GM19455 (cell line): ENCODE measurements around the gene KCTD5.
A peak's percentile ranks its signal among the peaks of the same experiment; 100 is the strongest.
"Not testable (repeated sequence)": the region's sequence is repeated elsewhere in the genome, so short reads cannot be mapped to it uniquely, and the experiment has no call there.

Experiments
- ATAC-seq: cut with Tn5 transposase; IDR thresholded peaks from one replicate; pipeline ENCODE4 v1.9.1; 2021; ENCODE audit not compliant: unreplicated experiment

The KCTD5 gene

GRCh38 chr16:2671741-2672140 is 10.6 kb upstream of the KCTD5 start:
- no peak for ATAC-seq

GRCh38 chr16:2673066-2673999 is 9.0 kb upstream of the KCTD5 start:
- peak; percentile 76 for ATAC-seq

- ATAC-seq = no peak
Measured at GRCh38 chr16:2675021-2675420, 7.3 kb upstream of the KCTD5 start.

GRCh38 chr16:2675714-2676113 is 6.6 kb upstream of the KCTD5 start:
- ATAC-seq = no peak

GRCh38 chr16:2676937-2677336 is 5.4 kb upstream of the KCTD5 start:
- ATAC-seq = not testable (repeated sequence)

- ATAC-seq = not testable (repeated sequence)
Measured at GRCh38 chr16:2678206-2678965, 3.9 kb upstream of the KCTD5 start.

GRCh38 chr16:2679902-2680301 is 2.4 kb upstream of the KCTD5 start:
- ATAC-seq = not testable (repeated sequence)

- ATAC-seq = not testable (repeated sequence)
Measured at GRCh38 chr16:2680360-2680759, 2.0 kb upstream of the KCTD5 start.

- not testable (repeated sequence) for ATAC-seq
Measured at GRCh38 chr16:2683041-2683440, 718 bp downstream of the KCTD5 start.

- not testable (repeated sequence) for ATAC-seq
Measured at GRCh38 chr16:2686075-2686474, 3.8 kb downstream of the KCTD5 start.

GRCh38 chr16:2686912-2687507 is 4.7 kb downstream of the KCTD5 start:
- ATAC-seq = no peak

- ATAC-seq = no peak
Measured at GRCh38 chr16:2687531-2688308, 5.4 kb downstream of the KCTD5 start.

- ATAC-seq = not testable (repeated sequence)
Measured at GRCh38 chr16:2689422-2689821, 7.1 kb downstream of the KCTD5 start.

- no peak for ATAC-seq
Measured at GRCh38 chr16:2689968-2690801, 7.9 kb downstream of the KCTD5 start.

- ATAC-seq = no peak
Measured at GRCh38 chr16:2690852-2691251, 8.5 kb downstream of the KCTD5 start.

GRCh38 chr16:2691491-2692248 is 9.3 kb downstream of the KCTD5 start:
- ATAC-seq = no peak

- ATAC-seq = no peak
Measured at GRCh38 chr16:2692251-2692947, 10.1 kb downstream of the KCTD5 start.

GRCh38 chr16:2692948-2693651 is 10.8 kb downstream of the KCTD5 start:
- ATAC-seq = no peak
